SK-N-SH treated with all-trans-retinoic acid at 6 μM for 48 hours (cell line): ENCODE results near the gene MTRF1.

Source experiments
- ATAC-seq: fragments of 200-7000 bp; cut with Tn5 transposase; 3 replicates; pipeline ENCODE4 v1.9.1; 2020; ENCODE audit warnings: mild to moderate bottlenecking, moderate library complexity
- ARNTL ChIP-seq: fragments of 450-650 bp; formaldehyde crosslinking; IDR thresholded peaks from 2 replicates; pipeline ENCODE4 v1.5.0; 2020; ENCODE audit warnings: low read depth, mild to moderate bottlenecking, moderate library complexity, borderline replicate concordance
- BACH2 ChIP-seq: fragments of 250-450 bp; sonication (Bioruptor Pico); IDR thresholded peaks from 2 replicates; pipeline ENCODE4 v1.9.0; 2021; ENCODE audit warnings: mild to moderate bottlenecking, borderline replicate concordance
- CSDC2 ChIP-seq: fragments of 250-450 bp; sonication (Bioruptor Pico); IDR thresholded peaks from 2 replicates; pipeline ENCODE4 v1.5.0; 2020; ENCODE audit warnings: mild to moderate bottlenecking, moderate library complexity
- ESRRG ChIP-seq: fragments of 250-450 bp; sonication (Bioruptor Pico); IDR thresholded peaks from 2 replicates; pipeline ENCODE4 v1.6.1; 2021; ENCODE audit warnings: mild to moderate bottlenecking
- GLIS3 ChIP-seq: fragments of 250-450 bp; sonication (Bioruptor Pico); IDR thresholded peaks from 2 replicates; pipeline ENCODE4 v1.5.0; 2020; ENCODE audit warnings: mild to moderate bottlenecking, moderate library complexity
- ISL1 ChIP-seq: fragments of 250-450 bp; sonication (Bioruptor Pico); IDR thresholded peaks from 2 replicates; pipeline ENCODE4 v2.1.2; 2022; ENCODE audit warnings: mild to moderate bottlenecking, moderate library complexity
- OSR1 ChIP-seq: fragments of 250-450 bp; sonication (Bioruptor Pico); IDR thresholded peaks from 2 replicates; pipeline ENCODE4 v1.8.0; 2022; ENCODE audit warnings: moderate library complexity, mild to moderate bottlenecking, inconsistent platforms
- PPARA ChIP-seq: fragments of 250-450 bp; sonication (Bioruptor Pico); IDR thresholded peaks from 2 replicates; pipeline ENCODE4 v1.5.0; 2020; ENCODE audit warnings: mild to moderate bottlenecking, borderline replicate concordance
- RARB ChIP-seq: fragments of 250-450 bp; sonication (Bioruptor Pico); IDR thresholded peaks from 2 replicates; pipeline ENCODE4 v1.8.0; 2021; ENCODE audit warnings: mild to moderate bottlenecking, moderate library complexity
- SNAI2 ChIP-seq: fragments of 250-450 bp; sonication (Bioruptor Pico); IDR thresholded peaks from 2 replicates; pipeline ENCODE4 v1.5.0; 2020; ENCODE audit warnings: mild to moderate bottlenecking, moderate library complexity
- TCF4 ChIP-seq: fragments of 250-450 bp; sonication (Bioruptor Pico); IDR thresholded peaks from 2 replicates; pipeline ENCODE4 v1.8.0; 2021; ENCODE audit warnings: mild to moderate bottlenecking, moderate library complexity, borderline replicate concordance
- TOX ChIP-seq: fragments of 250-450 bp; sonication (Bioruptor Pico); IDR thresholded peaks from 2 replicates; pipeline ENCODE4 v1.8.0; 2021; ENCODE audit warnings: mild to moderate bottlenecking, moderate library complexity, borderline replicate concordance
- ZC3H10 ChIP-seq: fragments of 250-450 bp; sonication (Bioruptor Pico); IDR thresholded peaks from 2 replicates; pipeline ENCODE4 v1.5.1; 2021; ENCODE audit warnings: mild to moderate bottlenecking, moderate library complexity
- ZFP3 ChIP-seq: fragments of 250-450 bp; sonication (Bioruptor Pico); IDR thresholded peaks from 2 replicates; pipeline ENCODE4 v1.5.0; 2020; ENCODE audit warnings: mild to moderate bottlenecking, moderate library complexity
- ZFP30 ChIP-seq: fragments of 450-650 bp; formaldehyde crosslinking; IDR thresholded peaks from 2 replicates; pipeline ENCODE4 v1.5.0; 2022; ENCODE audit warnings: mild to moderate bottlenecking, moderate library complexity
- ZNF565 ChIP-seq: fragments of 450-650 bp; formaldehyde crosslinking; conservative IDR thresholded peaks from 2 replicates; pipeline ENCODE4 v1.5.0; 2020; ENCODE audit warnings: low read depth, mild to moderate bottlenecking, moderate library complexity
- ZNF70 ChIP-seq: fragments of 450-650 bp; formaldehyde crosslinking; IDR thresholded peaks from 2 replicates; pipeline ENCODE4 v1.5.0; 2020; ENCODE audit warnings: mild to moderate bottlenecking, moderate library complexity
- ZNF8 ChIP-seq: fragments of 450-650 bp; formaldehyde crosslinking; IDR thresholded peaks from 2 replicates; pipeline ENCODE4 v1.5.0; 2020; ENCODE audit warnings: mild to moderate bottlenecking, moderate library complexity
- TF ChIP-seq, protein P1 (sequence below): fragments of 250-450 bp; sonication (Bioruptor Pico); IDR thresholded peaks from 2 replicates; pipeline ENCODE4 v1.5.0; 2020; ENCODE audit warnings: mild to moderate bottlenecking, moderate library complexity
- TF ChIP-seq, protein P2 (sequence below): fragments of 250-450 bp; sonication (Bioruptor Pico); IDR thresholded peaks from 2 replicates; pipeline ENCODE4 v1.5.1; 2021; ENCODE audit warnings: mild to moderate bottlenecking, moderate library complexity
- TF ChIP-seq, protein P3 (sequence below): fragments of 250-450 bp; sonication (Bioruptor Pico); IDR thresholded peaks from 2 replicates; pipeline ENCODE4 v1.5.1; 2020; ENCODE audit warnings: low read depth, mild to moderate bottlenecking, moderate library complexity
- TF ChIP-seq, protein P4 (sequence below): fragments of 250-450 bp; sonication (Bioruptor Pico); IDR thresholded peaks from 2 replicates; pipeline ENCODE4 v1.8.0; 2020; ENCODE audit warnings: mild to moderate bottlenecking, moderate library complexity, borderline replicate concordance

MTRF1 gene

DNA sequence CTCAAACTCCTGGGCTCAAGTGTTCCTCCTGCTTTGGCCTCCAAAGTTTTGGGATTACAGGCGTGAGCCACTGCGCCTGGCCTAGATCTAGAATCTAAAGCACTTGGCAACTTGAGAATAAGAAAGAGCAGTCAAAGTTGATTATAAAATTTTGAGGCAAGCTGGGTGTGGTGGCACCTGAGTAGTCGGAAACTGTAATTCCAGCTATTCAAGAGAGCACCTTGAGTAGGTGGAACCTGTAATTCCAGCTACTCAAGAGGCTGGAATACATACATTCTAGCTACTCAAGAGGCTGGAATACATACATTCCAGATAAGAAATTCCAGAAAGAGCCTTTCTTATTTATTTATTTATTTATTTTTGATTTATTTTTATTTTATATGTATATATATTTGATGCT, 39.4 kb upstream of the MTRF1 start:
- TF ChIP-seq SNAI2 (CRISPR knock-in tag) (no peak), RARB (CRISPR knock-in tag) (no peak), ARNTL (CRISPR knock-in tag) (no peak), TOX (CRISPR knock-in tag) (no peak), OSR1 (CRISPR knock-in tag) (no peak), ZNF70 (no peak), ZFP3 (CRISPR knock-in tag) (no peak)
- TF ChIP-seq, protein P1, sequence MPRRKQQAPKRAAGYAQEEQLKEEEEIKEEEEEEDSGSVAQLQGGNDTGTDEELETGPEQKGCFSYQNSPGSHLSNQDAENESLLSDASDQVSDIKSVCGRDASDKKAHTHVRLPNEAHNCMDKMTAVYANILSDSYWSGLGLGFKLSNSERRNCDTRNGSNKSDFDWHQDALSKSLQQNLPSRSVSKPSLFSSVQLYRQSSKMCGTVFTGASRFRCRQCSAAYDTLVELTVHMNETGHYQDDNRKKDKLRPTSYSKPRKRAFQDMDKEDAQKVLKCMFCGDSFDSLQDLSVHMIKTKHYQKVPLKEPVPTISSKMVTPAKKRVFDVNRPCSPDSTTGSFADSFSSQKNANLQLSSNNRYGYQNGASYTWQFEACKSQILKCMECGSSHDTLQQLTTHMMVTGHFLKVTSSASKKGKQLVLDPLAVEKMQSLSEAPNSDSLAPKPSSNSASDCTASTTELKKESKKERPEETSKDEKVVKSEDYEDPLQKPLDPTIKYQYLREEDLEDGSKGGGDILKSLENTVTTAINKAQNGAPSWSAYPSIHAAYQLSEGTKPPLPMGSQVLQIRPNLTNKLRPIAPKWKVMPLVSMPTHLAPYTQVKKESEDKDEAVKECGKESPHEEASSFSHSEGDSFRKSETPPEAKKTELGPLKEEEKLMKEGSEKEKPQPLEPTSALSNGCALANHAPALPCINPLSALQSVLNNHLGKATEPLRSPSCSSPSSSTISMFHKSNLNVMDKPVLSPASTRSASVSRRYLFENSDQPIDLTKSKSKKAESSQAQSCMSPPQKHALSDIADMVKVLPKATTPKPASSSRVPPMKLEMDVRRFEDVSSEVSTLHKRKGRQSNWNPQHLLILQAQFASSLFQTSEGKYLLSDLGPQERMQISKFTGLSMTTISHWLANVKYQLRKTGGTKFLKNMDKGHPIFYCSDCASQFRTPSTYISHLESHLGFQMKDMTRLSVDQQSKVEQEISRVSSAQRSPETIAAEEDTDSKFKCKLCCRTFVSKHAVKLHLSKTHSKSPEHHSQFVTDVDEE (CRISPR knock-in tag): no peak
- TF ChIP-seq, all 23 proteins: peak for 0
- no peak for ATAC-seq

DNA sequence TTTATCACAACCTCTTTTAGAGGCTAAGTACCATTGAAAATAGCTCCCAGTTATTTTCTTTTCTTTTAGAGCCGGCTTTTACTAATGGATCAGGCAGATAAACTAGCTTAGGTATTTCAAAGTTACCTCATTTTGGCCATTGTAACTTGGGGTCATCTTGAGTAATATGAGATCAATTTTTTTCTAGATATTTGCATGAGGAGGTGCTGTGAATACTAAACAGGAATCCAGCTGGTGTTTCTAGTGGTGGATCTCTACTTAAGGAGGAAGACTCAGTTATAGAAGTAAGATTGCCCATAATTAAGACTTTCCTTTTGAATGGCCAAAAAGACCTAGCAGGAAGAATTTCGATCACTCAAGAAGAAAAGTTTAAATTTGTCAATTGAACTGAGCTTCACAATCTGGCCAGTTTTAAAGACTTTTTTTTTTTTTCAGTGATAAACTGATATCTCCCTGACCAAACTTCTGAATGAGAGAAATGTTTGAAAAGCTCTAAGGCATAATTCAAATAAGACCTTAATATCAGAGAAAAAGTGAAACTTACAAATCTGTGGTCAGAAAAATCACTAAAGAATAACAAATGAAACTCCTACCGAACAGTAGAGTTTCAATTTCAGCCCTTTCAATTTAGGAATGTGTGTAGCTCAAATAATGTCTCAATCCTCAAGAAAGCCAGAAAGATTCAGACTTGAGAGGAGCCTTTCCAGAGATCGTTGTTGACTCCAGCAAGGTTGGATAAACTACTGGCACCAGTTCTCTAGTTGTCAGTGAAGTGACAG, 36.1 kb upstream of the MTRF1 start:
- no peak for ATAC-seq
- TF ChIP-seq RARB (CRISPR knock-in tag) (no peak), OSR1 (CRISPR knock-in tag) (no peak), ZFP30 (no peak), PPARA (no peak), ISL1 (CRISPR knock-in tag) (no peak), ZFP3 (CRISPR knock-in tag) (no peak), ZC3H10 (CRISPR knock-in tag) (no peak), TOX (CRISPR knock-in tag) (no peak), ZNF565 (CRISPR knock-in tag) (no peak), ZNF70 (no peak), ZNF8 (CRISPR knock-in tag) (no peak), TCF4 (CRISPR knock-in tag) (no peak), SNAI2 (CRISPR knock-in tag) (no peak), CSDC2 (no peak)
- TF ChIP-seq, protein P2, sequence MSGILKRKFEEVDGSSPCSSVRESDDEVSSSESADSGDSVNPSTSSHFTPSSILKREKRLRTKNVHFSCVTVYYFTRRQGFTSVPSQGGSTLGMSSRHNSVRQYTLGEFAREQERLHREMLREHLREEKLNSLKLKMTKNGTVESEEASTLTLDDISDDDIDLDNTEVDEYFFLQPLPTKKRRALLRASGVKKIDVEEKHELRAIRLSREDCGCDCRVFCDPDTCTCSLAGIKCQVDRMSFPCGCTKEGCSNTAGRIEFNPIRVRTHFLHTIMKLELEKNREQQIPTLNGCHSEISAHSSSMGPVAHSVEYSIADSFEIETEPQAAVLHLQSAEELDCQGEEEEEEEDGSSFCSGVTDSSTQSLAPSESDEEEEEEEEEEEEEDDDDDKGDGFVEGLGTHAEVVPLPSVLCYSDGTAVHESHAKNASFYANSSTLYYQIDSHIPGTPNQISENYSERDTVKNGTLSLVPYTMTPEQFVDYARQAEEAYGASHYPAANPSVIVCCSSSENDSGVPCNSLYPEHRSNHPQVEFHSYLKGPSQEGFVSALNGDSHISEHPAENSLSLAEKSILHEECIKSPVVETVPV (CRISPR knock-in tag): no peak
- TF ChIP-seq, protein P3, sequence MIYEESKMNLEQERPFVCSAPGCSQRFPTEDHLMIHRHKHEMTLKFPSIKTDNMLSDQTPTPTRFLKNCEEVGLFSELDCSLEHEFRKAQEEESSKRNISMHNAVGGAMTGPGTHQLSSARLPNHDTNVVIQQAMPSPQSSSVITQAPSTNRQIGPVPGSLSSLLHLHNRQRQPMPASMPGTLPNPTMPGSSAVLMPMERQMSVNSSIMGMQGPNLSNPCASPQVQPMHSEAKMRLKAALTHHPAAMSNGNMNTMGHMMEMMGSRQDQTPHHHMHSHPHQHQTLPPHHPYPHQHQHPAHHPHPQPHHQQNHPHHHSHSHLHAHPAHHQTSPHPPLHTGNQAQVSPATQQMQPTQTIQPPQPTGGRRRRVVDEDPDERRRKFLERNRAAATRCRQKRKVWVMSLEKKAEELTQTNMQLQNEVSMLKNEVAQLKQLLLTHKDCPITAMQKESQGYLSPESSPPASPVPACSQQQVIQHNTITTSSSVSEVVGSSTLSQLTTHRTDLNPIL (CRISPR knock-in tag): no peak
- TF ChIP-seq, protein P4, sequence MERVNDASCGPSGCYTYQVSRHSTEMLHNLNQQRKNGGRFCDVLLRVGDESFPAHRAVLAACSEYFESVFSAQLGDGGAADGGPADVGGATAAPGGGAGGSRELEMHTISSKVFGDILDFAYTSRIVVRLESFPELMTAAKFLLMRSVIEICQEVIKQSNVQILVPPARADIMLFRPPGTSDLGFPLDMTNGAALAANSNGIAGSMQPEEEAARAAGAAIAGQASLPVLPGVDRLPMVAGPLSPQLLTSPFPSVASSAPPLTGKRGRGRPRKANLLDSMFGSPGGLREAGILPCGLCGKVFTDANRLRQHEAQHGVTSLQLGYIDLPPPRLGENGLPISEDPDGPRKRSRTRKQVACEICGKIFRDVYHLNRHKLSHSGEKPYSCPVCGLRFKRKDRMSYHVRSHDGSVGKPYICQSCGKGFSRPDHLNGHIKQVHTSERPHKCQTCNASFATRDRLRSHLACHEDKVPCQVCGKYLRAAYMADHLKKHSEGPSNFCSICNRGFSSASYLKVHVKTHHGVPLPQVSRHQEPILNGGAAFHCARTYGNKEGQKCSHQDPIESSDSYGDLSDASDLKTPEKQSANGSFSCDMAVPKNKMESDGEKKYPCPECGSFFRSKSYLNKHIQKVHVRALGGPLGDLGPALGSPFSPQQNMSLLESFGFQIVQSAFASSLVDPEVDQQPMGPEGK (CRISPR knock-in tag): no peak
- TF ChIP-seq, all 23 proteins: peak for 0

DNA sequence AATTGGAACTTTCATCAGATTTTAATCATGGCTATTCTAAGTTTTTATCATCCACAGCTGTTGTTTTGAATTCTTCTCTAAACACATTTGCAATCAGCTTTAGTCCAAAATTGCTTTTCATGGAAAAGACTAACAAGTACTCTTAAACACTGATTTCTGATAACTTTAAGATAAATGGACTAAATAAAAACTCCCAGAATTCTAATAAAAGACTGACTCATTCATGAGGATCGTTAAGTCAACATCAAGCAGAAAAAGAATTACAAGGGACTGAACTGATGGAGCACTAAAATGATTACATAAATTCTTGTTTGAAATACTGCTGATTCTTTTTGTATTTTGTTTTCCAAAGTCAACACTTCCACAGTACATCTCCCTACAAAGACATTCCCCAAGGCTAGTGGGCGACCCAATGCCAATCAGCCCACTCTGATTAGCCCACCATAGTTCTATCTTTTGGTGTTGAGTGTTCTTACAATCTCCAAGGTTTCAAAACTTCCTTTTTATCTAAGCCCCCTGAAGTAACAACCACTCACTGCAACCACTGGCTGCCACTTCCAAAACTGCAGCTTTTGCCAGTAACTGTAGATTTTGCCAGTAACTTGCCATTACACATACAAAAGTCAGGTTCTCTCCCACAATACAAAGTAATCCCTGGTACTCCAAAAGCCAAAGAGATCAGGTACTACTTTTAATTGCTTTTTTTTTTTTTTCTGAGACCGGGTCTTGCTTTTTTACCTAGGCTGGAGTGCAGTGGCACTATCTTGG, 33.7 kb upstream of the MTRF1 start:
- ATAC-seq: no peak
- TF ChIP-seq BACH2 (CRISPR knock-in tag): no peak
- TF ChIP-seq, protein P1 (CRISPR knock-in tag): no peak
- no peak for TF ChIP-seq TCF4 (CRISPR knock-in tag)
- no peak for TF ChIP-seq ZFP30
- TF ChIP-seq ISL1 (CRISPR knock-in tag): no peak
- TF ChIP-seq RARB (CRISPR knock-in tag): no peak
- no peak for TF ChIP-seq TOX (CRISPR knock-in tag)
- no peak for TF ChIP-seq GLIS3 (CRISPR knock-in tag)
- no peak for TF ChIP-seq ZNF8 (CRISPR knock-in tag)
- TF ChIP-seq ESRRG: no peak
- TF ChIP-seq SNAI2 (CRISPR knock-in tag): no peak
- no peak for TF ChIP-seq ZFP3 (CRISPR knock-in tag)
- TF ChIP-seq, protein P4 (CRISPR knock-in tag): no peak
- no peak for TF ChIP-seq ZNF565 (CRISPR knock-in tag)
